Keratinocyte (primary cell): Measurements from ENCODE around the gene SLU7. TPM values are rescaled to one million over a fixed set of nuclear protein-coding genes. Genes with fewer than 3 reads are reported as not detected.

Source experiments
- DNase-seq: peaks from one replicate; pipeline ENCODE4 v3.0.0-alpha.2; 2011; ENCODE audit warnings: low read depth, missing footprints, low spot score
- FAIRE-seq: peaks from 2 replicates; lab custom pipeline; 2011; peaks lifted over from hg19 to GRCh38; lab: Jason Lieb, UNC
- H2AFZ ChIP-seq: 2 replicates; pipeline ENCODE4 v1.6.0; 2012; ENCODE audit warnings: low read length, control low read depth, inconsistent platforms; ENCODE audit not compliant: control insufficient read depth
- H3K27ac ChIP-seq: 2 replicates; pipeline ENCODE4 v1.5.1; 2011; ENCODE audit warnings: low read length; ENCODE audit not compliant: control insufficient read depth, insufficient read depth
- H3K27me3 ChIP-seq: 3 replicates; pipeline ENCODE4 v1.6.0; 2011; ENCODE audit warnings: low read length; ENCODE audit not compliant: control insufficient read depth, insufficient read depth; ENCODE audit errors: extremely low read depth
- H3K36me3 ChIP-seq, 2 experiments: 2 replicates in 1 of 2; 3 replicates in 1 of 2; pipeline ENCODE4 v1.5.1; 2011; ENCODE audit warnings: low read length in 2 of 2, mild to moderate bottlenecking in 1 of 2; ENCODE audit not compliant: control insufficient read depth in 2 of 2, insufficient read depth in 2 of 2; ENCODE audit errors: extremely low read depth in 1 of 2
- H3K4me1 ChIP-seq: 3 replicates; pipeline ENCODE4 v1.5.1; 2011; ENCODE audit warnings: low read length; ENCODE audit not compliant: control insufficient read depth, insufficient read depth; ENCODE audit errors: extremely low read depth
- H3K4me2 ChIP-seq: 3 replicates; pipeline ENCODE4 v1.6.0; 2011; ENCODE audit warnings: low read depth, low read length; ENCODE audit not compliant: control insufficient read depth, insufficient read depth; ENCODE audit errors: extremely low read depth
- H3K4me3 ChIP-seq, 3 experiments: fragments of 200-600 bp in 1 of 3; sonication (generic) in 1 of 3; 2 replicates in 2 of 3; 3 replicates in 1 of 3; pipeline ENCODE4 v1.5.1; 2011 to 2016; ENCODE audit warnings: low read length in 3 of 3, mild to moderate bottlenecking in 3 of 3, control low read depth in 2 of 3, inconsistent platforms in 1 of 3, low read depth in 1 of 3, mixed read lengths in 1 of 3, mixed run types in 1 of 3, moderate library complexity in 1 of 3; ENCODE audit not compliant: control insufficient read depth in 2 of 3, insufficient read depth in 2 of 3; ENCODE audit errors: extremely low read depth in 1 of 3
- H3K79me2 ChIP-seq: 2 replicates; pipeline ENCODE4 v1.6.0; 2012; ENCODE audit warnings: low read length; ENCODE audit not compliant: control insufficient read depth, insufficient read depth
- H3K9ac ChIP-seq: 3 replicates; pipeline ENCODE4 v1.6.0; 2011; ENCODE audit warnings: low read length; ENCODE audit not compliant: control insufficient read depth, insufficient read depth; ENCODE audit errors: extremely low read depth
- H3K9me1 ChIP-seq: 3 replicates; pipeline ENCODE4 v1.6.0; 2011; ENCODE audit warnings: low read length; ENCODE audit not compliant: control insufficient read depth, insufficient read depth; ENCODE audit errors: extremely low read depth
- H3K9me3 ChIP-seq: 2 replicates; pipeline ENCODE4 v1.5.1; 2012; ENCODE audit warnings: low read depth, low read length; ENCODE audit not compliant: control insufficient read depth
- H4K20me1 ChIP-seq: 3 replicates; pipeline ENCODE4 v1.6.0; 2011; ENCODE audit warnings: low read length; ENCODE audit not compliant: control insufficient read depth, insufficient read depth; ENCODE audit errors: extremely low read depth
- EZH2 ChIP-seq: IDR thresholded peaks from one replicate; pipeline ENCODE4 v1.6.1; 2012; ENCODE audit warnings: inconsistent platforms, mild to moderate bottlenecking, low read length, moderate library complexity
- dilution Hi-C: fragments of 300-500 bp; cut with MboI; formaldehyde crosslinking; loops from one replicate; pipeline ENCODE4 v1.7.0; 2020; ENCODE audit warnings: low sequenced_read_pairs; ENCODE audit not compliant: extremely low pct_ligation_motif_present
- polyA plus RNA-seq, 5 experiments: library from polyadenylated mRNA; depleted of rRNA in 3 of 5; stranded (reverse) in 3 of 5; stranded (forward) in 1 of 5; unstranded in 1 of 5; fragments of >200 nt; gene quantifications; 1 replicate in 1 of 5; 2 replicates in 3 of 5; 3 replicates in 1 of 5; pipeline versions ENCODE4 v1.2.1 to v1.2.3, GENCODE V29; 2011 to 2012; ENCODE audit warnings: missing spikeins in 2 of 5, low read depth in 1 of 5, low replicate concordance in 1 of 5
- TF ChIP-seq, protein P1 (sequence below), 3 experiments: IDR thresholded peaks in 1 of 3; conservative IDR thresholded peaks in 1 of 3; optimal IDR thresholded peaks in 1 of 3; 2 replicates in 2 of 3; 3 replicates in 1 of 3; pipeline versions ENCODE3 to v1.5.1; 2011; ENCODE audit warnings: low read length in 3 of 3, mild to moderate bottlenecking in 3 of 3, moderate library complexity in 2 of 3, control low read depth in 1 of 3, inconsistent platforms in 1 of 3; ENCODE audit not compliant: insufficient read depth in 2 of 3; ENCODE audit errors: extremely low read depth in 1 of 3

The SLU7 gene
- polyA plus RNA-seq, 1 donor (not counting 4 experiments of a cell fraction or from before 2014, with no cell fraction given), result 29.7 TPM

DNA sequence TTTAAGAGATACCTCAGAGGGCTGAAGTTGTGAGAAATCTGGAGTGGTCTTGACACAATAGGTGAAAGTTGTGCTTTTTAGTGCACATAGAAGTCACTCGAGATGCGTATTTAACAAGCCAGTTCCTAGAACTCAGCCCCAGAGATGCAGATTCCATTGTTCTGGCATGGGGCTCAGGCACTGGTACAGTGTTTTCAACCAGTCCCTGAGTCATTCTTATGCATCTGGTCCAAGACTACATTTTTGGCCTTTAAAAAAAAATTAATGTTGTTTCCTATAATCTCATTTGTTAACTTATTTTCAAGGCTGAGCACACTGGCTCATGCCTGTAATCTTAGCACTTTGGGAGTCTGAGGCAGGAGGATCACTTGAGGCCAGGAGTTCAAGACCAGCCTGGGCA lies 32.4 kb upstream of the SLU7 start:
- H3K4me2 ChIP-seq, result no peak overlapping the region
- H3K9me1 ChIP-seq, result no peaks in the 10 kb centered on the region
- no peak overlapping the region for H3K4me3 ChIP-seq
- FAIRE-seq (no peak), DNase-seq (no peak)
- no peak for TF ChIP-seq EZH2
- TF ChIP-seq, protein P1, sequence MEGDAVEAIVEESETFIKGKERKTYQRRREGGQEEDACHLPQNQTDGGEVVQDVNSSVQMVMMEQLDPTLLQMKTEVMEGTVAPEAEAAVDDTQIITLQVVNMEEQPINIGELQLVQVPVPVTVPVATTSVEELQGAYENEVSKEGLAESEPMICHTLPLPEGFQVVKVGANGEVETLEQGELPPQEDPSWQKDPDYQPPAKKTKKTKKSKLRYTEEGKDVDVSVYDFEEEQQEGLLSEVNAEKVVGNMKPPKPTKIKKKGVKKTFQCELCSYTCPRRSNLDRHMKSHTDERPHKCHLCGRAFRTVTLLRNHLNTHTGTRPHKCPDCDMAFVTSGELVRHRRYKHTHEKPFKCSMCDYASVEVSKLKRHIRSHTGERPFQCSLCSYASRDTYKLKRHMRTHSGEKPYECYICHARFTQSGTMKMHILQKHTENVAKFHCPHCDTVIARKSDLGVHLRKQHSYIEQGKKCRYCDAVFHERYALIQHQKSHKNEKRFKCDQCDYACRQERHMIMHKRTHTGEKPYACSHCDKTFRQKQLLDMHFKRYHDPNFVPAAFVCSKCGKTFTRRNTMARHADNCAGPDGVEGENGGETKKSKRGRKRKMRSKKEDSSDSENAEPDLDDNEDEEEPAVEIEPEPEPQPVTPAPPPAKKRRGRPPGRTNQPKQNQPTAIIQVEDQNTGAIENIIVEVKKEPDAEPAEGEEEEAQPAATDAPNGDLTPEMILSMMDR (optimal IDR thresholded peaks at IDR 0.05 in 1 of 3, IDR thresholded peaks at IDR 0.05 in 1 of 3, conservative IDR thresholded peaks at IDR 0.05 in 1 of 3; ENCODE audit: extremely low read depth in 1 of 3, insufficient read depth in 2 of 3, low read length in 3 of 3), result no peak
- no peak overlapping the region for H3K27ac ChIP-seq
- no peaks in the 10 kb centered on the region for H3K79me2 ChIP-seq
- peaks cover 12% of the 10 kb centered on the region for H3K27me3 ChIP-seq
- H3K9ac ChIP-seq, result no peak overlapping the region
- H4K20me1 ChIP-seq, result no peaks in the 10 kb centered on the region
- no peak overlapping the region for H2AFZ ChIP-seq
- no peaks in the 10 kb centered on the region for H3K9me3 ChIP-seq
- no peaks in the 10 kb centered on the region for H3K4me1 ChIP-seq
- dilution Hi-C loops, result no loop called here
- H3K36me3 ChIP-seq, result no peaks in the 10 kb centered on the region

DNA sequence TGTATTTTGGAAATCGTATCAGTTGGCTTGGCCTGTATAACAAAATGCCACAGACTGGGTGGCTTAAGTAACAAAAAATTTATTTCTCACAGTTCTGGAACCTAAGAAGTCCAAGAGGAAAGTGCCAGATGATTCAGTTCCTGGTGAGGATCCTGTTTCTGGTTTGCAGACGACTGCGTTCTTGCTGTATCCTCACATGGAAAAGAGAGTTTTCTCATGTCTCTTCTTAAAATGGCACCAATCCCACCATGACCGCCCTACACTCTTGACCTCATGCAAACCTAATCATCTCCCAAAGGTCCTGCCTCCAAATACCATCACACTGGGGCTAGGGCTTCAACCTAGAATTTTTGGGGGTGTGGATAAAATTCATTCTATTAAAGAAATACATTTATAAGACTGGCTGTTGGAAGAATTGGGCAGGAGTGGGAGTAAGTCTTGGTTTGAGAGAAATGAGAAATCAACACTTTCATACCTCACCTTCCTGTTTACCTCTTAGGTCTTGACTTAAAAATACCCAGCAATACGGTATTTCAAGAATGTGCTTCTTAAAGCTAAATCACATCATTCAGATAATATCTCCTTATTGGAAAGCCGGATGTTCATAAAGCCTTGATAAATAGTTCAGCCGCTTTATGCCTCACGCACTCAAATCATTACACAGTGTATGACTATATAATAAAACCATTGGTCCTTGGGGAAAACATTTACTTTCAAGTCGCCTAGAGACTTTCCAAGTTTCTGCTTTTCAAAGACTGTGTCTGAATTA lies 31.5 kb upstream of the SLU7 start:
- no peak for FAIRE-seq
- dilution Hi-C loops, result no loop called here
- Histone ChIP-seq H3K27ac (no peak overlapping the region), H3K27me3 (peaks cover 12% of the 10 kb centered on the region), H2AFZ (no peak overlapping the region), H3K4me1 (no peaks in the 10 kb centered on the region), H3K36me3 (no peaks in the 10 kb centered on the region), H3K9me3 (no peaks in the 10 kb centered on the region), H3K9ac (no peak overlapping the region), H4K20me1 (no peaks in the 10 kb centered on the region), H3K79me2 (no peaks in the 10 kb centered on the region), H3K4me2 (no peak overlapping the region), H3K9me1 (no peaks in the 10 kb centered on the region), H3K4me3 (no peak overlapping the region)
- DNase-seq, result no peak
- no peak for TF ChIP-seq EZH2
